HCT116 (cell line): Measurements from ENCODE around the gene IL17RD.

Experiments used
- ATF3 ChIP-seq: IDR thresholded peaks from 2 replicates; pipeline ENCODE4 v1.6.1; 2012
- CBX3 ChIP-seq: IDR thresholded peaks from 2 replicates; pipeline ENCODE4 v1.6.1; 2012; ENCODE audit warnings: low read depth
- CEBPB ChIP-seq: IDR thresholded peaks from 2 replicates; pipeline ENCODE4 v1.6.1; 2012; ENCODE audit warnings: low read depth
- CTCF ChIP-seq, 3 experiments: fragments of 200-600 bp in 1 of 3; sonication (generic) in 1 of 3; IDR thresholded peaks in 2 of 3; conservative IDR thresholded peaks in 1 of 3; 2 replicates each; pipeline ENCODE4 v1.5.1; 2012 to 2017; ENCODE audit warnings: low read depth in 2 of 3, low read length in 2 of 3, antibody characterized with exemption in 1 of 3, borderline replicate concordance in 1 of 3, control low read depth in 1 of 3, mild to moderate bottlenecking in 1 of 3, mixed read lengths in 1 of 3, mixed run types in 1 of 3, moderate library complexity in 1 of 3; ENCODE audit not compliant: insufficient read depth in 1 of 3
- ELF1 ChIP-seq: IDR thresholded peaks from 2 replicates; pipeline ENCODE4 v1.6.1; 2012; ENCODE audit warnings: low read depth, borderline replicate concordance
- EZH2 ChIP-seq: fragments of 200-600 bp; sonication (generic); IDR thresholded peaks from 2 replicates; pipeline ENCODE4 v1.6.1; 2017; ENCODE audit warnings: antibody characterized with exemption, mixed run types
- POLR2AphosphoS5 ChIP-seq: IDR thresholded peaks from 2 replicates; pipeline ENCODE4 v1.6.1; 2011; ENCODE audit warnings: mild to moderate bottlenecking, low read depth, low read length, moderate library complexity
- SIN3A ChIP-seq: IDR thresholded peaks from 2 replicates; pipeline ENCODE4 v1.6.1; 2012; ENCODE audit warnings: low read depth
- SRF ChIP-seq: IDR thresholded peaks from 2 replicates; pipeline ENCODE4 v1.6.1; 2012; ENCODE audit warnings: low read depth
- ZFX ChIP-seq: fragments of 450-650 bp; IDR thresholded peaks from 2 replicates; pipeline ENCODE4 v1.6.1; 2017

- TF ChIP-seq CBX3 (no peak), SRF (no peak), EZH2 (no peak), ATF3 (no peak), POLR2AphosphoS5 (no peak), ZFX (no peak), ELF1 (no peak), CTCF (IDR thresholded peaks at IDR 0.05 in 2 of 3, conservative IDR thresholded peaks at IDR 0.05 in 1 of 3; ENCODE audit: borderline replicate concordance in 1 of 3, insufficient read depth in 1 of 3, low read depth in 2 of 3, low read length in 2 of 3) (no peak), SIN3A (no peak), CEBPB (no peak)
These were observed 103.6 kb downstream of the IL17RD start for GRCh38 chr3:57061556-57061955.
